Stimulated activated CD4-positive, alpha-beta T cell treated with anti-CD3 and anti-CD28 coated beads, Interleukin-4, amount 100 ng/mL, for 48 hours (primary cell): Measurements from ENCODE around the gene ELL.

Experiments used
- DNase-seq, 2 donors: peaks; one replicate each; pipeline ENCODE4 v3.0.0-alpha.2; 2020; ENCODE audit warnings: low read depth in 2 of 2

The ELL gene

GRCh38 chr19:18504886-18505610 is 16.8 kb downstream of the ELL start:
- DNase-seq = peak in 1 of 2 donors; percentile 30

GRCh38 chr19:18503971-18504885 is 17.6 kb downstream of the ELL start:
- DNase-seq = no peak

DNA sequence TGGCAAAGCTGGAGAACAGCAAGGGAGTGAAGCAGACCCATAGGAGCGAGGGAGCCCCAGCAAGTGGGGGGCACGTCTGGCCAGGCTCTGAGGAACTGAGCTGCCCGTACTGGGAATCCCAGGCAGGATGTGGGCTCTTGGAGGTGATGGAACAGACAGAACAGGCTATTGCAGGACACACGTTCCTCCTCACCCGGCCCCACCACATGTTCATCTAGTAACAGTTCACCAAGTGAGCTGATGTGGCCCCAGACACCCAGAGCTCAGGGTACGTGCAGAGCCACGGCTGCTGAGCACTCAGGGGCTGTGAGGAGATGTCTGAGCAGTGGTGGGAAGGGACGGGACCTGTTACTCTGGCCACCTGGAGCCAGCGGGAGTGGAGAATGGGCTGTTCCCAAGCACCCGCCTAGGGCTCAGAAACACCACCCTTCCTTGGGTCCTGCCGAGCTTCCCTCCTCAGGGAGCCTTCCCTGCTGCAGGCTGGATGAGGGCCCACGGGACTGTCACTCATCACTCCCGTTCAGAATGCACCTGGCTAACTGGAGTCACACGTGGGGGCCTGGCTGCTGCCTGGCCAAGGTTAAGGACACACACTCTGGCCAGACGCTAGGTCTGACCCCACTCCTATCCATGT is 18.4 kb downstream of the ELL start:
- no peak for DNase-seq

GRCh38 chr19:18502638-18503294 is 19.1 kb downstream of the ELL start:
- no peak for DNase-seq

GRCh38 chr19:18502246-18502637 is 19.6 kb downstream of the ELL start:
- no peak for DNase-seq

GRCh38 chr19:18501832-18502231 is 20.0 kb downstream of the ELL start:
- no peak for DNase-seq

GRCh38 chr19:18501351-18501750 is 20.5 kb downstream of the ELL start:
- DNase-seq = no peak

DNA sequence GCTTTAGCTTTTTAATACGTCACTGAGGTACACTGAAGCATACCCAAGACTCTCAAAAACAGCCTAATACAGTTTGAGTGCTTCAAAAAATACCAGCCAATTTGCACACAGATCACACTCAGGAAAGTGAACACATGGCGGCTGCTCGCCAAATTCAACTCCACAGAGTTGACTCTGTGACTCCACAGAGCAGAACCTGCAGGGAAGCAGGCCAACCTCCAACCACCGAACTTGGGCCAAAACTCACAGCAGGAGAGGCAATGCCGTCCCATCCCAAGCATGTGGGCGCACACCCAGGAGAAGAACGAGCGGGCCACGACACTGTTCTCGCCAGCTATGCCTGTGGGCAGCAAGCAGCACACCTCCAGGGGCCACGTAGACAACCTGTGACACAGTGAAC is 21.1 kb downstream of the ELL start:
- DNase-seq = no peak

- DNase-seq = no peak
These were observed 21.5 kb downstream of the ELL start for GRCh38 chr19:18500376-18500775.

DNA sequence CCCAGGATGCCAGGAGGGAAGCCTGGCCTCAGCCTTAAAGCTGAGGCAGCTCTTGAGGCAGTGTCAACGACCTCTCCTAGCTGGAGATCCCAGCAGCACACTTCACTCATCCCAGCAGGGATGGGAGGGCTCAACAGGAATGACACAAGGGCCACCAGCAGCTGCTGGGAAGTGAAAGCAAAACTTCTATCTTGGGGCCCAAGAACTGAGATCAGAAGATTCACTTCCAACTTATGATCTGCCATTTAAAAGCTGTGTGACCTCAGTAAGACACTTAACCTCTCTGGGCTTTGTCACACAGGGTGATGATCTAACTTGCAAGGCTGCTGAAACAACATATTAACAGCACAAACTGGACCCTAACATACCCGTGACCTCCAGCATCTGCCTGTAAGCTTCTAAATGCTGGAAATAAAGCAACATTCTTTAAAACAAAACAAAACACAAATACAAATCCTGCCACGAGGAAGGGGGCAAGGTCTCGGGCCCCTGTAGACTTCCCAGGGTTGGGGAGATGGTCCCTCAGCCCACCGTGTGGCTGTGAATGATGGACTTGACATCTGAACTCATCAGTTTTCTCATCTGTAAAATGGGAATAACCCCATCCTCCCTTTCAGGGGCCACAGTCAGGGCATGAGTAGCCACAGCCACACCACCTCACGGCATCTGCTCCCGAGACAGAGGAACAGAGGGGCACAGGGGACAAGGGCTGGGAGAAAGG is 22.7 kb downstream of the ELL start:
- no peak for DNase-seq

- no peak for DNase-seq
These were observed 25.0 kb downstream of the ELL start for GRCh38 chr19:18496980-18497256.

- peak; percentile 35 to 45 for DNase-seq
These were observed 25.5 kb downstream of the ELL start for GRCh38 chr19:18496167-18496979.

GRCh38 chr19:18495204-18495911 is 26.5 kb downstream of the ELL start:
- no peak for DNase-seq

- DNase-seq = no peak
These were observed 27.6 kb downstream of the ELL start for GRCh38 chr19:18494267-18494607.

DNA sequence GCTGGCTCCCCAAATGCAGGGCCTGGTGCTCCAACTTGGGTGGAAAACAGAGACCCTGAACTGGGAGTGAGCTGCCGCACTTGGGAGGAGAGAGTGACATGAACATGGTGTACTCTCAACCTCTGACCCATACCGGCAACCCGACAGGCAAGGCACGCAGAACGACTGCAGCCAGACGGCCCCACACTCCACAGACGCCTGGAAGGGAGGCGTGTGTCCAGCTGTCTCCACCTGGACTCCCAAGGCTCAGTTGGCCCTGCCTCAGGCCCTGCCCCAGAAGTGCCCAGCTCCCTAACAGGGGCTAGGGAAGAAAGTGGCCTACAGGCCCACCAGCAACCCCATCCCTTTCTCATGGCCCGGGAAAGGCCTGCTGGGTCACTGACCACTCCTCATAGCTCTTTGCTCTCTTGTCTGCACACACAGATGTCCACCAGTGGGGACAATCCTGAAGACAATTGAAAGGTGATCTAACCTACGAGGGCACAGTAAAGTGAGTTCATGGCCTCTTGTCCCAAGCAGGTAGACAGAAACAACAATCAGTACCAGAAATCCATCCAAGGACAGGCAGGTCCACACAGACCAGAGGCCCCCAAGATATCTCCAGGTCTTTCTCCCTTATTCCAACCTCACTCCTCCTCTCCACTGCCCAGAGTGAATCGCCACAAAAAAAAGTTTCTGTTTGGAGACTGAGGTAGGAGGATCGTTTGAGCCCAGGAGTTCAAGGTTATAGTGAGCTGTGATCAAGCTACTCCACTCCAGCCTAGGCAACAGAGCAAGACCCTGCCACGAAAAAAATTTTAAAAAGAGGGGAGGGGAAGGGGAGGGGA is 28.2 kb downstream of the ELL start:
- DNase-seq = no peak

GRCh38 chr19:18491995-18492953 is 29.6 kb downstream of the ELL start:
- DNase-seq = no peak

GRCh38 chr19:18490728-18491127 is 31.1 kb downstream of the ELL start:
- DNase-seq = no peak

GRCh38 chr19:18489627-18490184 is 32.2 kb downstream of the ELL start:
- DNase-seq = no peak
